ENCODE results near the gene TCTN1.
"Not testable (repeated sequence)": the region's sequence is repeated elsewhere in the genome, so short reads cannot be mapped to it uniquely, and the experiment has no call there.

The TCTN1 gene

DNA sequence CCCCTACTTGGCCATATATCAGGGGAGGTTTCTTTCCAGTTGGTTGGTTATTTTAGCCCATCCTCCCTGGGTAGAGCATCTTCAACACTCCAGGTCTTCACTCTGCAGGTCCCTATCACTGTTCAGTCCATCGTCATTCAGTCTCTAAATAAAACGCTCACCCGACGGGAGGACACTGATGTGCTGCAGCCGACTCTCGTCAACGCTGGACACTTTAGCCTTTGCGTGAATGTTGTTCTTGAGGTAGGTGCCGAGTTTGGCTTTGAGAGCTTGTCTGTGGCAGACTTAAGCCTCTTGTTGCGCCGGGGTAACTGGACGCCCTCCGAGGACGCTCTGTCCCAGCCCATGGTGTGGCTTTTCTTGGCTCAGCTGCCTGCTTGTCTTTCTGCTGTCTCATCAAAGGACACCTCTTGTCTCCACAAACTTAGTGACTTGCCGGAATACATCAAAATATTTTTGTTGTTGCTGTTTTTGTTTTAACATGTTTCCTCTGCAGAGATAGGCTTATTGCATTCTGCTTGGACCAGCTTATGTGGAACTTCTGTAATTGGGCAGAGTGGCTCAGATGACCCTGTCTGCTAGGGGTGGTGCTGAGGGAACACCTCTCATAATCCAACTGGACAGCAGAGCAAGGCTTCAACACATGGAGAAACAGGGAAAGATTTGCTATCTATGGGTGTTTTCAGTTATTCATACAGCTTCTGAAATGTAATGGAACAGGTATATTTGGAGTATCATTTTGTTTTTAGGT lies 26.5 kb downstream of the TCTN1 start:
- Histone ChIP-seq H3K9ac (ENCODE audit: low read length) (no peak overlapping the region), H3K4me1 (ENCODE audit: control insufficient read depth, insufficient read depth, low read length) (peaks cover 17% of the 10 kb centered on the region), H3K9me3 (ENCODE audit: control insufficient read depth, low read length) (no peaks in the 10 kb centered on the region), H3K27me3 (replicated peaks; ENCODE audit: control insufficient read depth, insufficient read depth, low read length) (no peaks in the 10 kb centered on the region), H3K36me3 (ENCODE audit: control insufficient read depth, insufficient read depth, low read length, severe bottlenecking) (peaks cover 4% of the 10 kb centered on the region), H3K4me3 (ENCODE audit: low read length) (no peak overlapping the region)
- no peak for DNase-seq (ENCODE audit: low read depth)

DNA sequence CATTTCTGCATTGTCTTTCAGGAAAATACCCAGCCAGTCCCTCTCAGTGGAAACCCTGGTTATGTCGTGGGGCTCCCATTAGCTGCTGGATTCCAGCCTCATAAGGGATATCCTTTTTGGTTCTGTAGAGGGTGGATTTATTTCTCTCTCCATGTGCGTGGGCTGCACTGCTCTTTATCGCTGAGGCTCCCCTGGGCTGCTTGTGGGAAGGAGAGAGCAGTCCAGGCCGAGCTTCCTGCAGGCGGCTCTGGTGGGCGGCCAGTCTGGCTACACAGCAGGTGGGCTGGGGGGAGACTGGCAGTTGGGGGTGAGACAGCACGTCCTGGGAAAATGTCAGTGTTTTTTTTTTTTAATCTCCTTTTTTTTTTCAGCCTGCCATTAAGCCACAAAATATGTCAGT lies 27.6 kb downstream of the TCTN1 start:
- Histone ChIP-seq H3K4me1 (ENCODE audit: control insufficient read depth, insufficient read depth, low read length) (peaks cover 17% of the 10 kb centered on the region), H3K36me3 (ENCODE audit: control insufficient read depth, insufficient read depth, low read length, severe bottlenecking) (peaks cover 4% of the 10 kb centered on the region), H3K27me3 (replicated peaks; ENCODE audit: control insufficient read depth, insufficient read depth, low read length) (no peaks in the 10 kb centered on the region), H3K9me3 (ENCODE audit: control insufficient read depth, low read length) (no peaks in the 10 kb centered on the region), H3K9ac (ENCODE audit: low read length) (no peak overlapping the region), H3K4me3 (ENCODE audit: low read length) (no peak overlapping the region)
- peak; percentile 24 for DNase-seq (ENCODE audit: low read depth)

DNA sequence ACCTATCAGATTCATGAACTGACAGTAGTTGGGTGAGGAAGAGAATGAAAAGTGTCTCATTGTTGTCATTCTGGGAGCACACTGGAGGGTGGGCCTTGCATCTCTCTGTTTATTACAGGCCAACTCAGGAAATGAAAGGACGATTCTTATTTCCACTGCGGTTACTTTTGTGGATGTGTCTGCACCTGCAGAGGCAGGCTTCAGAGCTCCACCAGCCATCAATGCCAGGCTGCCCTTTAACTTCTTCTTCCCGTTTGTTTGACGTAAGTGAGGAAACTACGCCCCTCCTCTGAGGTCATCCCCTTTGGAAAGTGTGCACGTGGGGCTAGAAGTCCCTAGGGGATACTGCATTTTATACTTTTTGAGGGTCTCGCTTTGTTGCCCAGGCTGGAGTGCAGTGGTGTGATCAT lies 33.7 kb downstream of the TCTN1 start:
- H3K36me3 ChIP-seq (ENCODE audit: control insufficient read depth, insufficient read depth, low read length, severe bottlenecking): peaks cover 4% of the 10 kb centered on the region
- no peak overlapping the region for H3K4me3 ChIP-seq (ENCODE audit: low read length)
- no peaks in the 10 kb centered on the region for H3K9me3 ChIP-seq (ENCODE audit: control insufficient read depth, low read length)
- no peak overlapping the region for H3K9ac ChIP-seq (ENCODE audit: low read length)
- H3K27me3 ChIP-seq (replicated peaks; ENCODE audit: control insufficient read depth, insufficient read depth, low read length): no peaks in the 10 kb centered on the region
- H3K4me1 ChIP-seq (ENCODE audit: control insufficient read depth, insufficient read depth, low read length): peaks cover 14% of the 10 kb centered on the region
- no peak for DNase-seq (ENCODE audit: low read depth)

DNA sequence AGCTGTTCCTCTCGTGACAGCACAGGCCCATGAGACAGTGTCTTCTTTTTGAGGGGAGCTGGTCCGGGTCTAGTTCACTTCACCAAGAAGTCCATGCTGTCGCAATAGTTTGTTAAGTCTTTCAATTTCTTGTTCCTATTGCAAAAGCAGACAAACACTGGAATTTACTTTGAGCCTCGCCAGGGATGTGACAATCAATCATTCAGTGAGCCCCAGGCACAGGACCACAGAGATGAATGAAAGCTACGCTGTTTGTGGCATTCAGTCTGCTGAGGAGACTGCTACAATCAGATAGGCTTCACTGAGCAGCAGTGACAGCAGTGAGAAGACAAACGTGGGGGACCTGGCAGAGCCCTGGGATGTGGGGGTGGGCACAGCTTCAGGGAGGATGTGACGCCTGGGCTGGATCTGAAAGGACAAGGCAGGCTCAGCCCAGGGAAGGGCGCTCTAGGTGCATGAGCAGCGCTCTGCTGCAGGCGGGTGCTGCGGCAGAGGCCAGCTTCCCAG lies 35.5 kb downstream of the TCTN1 start:
- peak; percentile 45 for DNase-seq (ENCODE audit: low read depth)
- Histone ChIP-seq H3K9me3 (ENCODE audit: control insufficient read depth, low read length) (no peaks in the 10 kb centered on the region), H3K4me3 (ENCODE audit: low read length) (no peak overlapping the region), H3K4me1 (ENCODE audit: control insufficient read depth, insufficient read depth, low read length) (peaks cover 17% of the 10 kb centered on the region), H3K36me3 (ENCODE audit: control insufficient read depth, insufficient read depth, low read length, severe bottlenecking) (peaks cover 4% of the 10 kb centered on the region), H3K9ac (ENCODE audit: low read length) (no peak overlapping the region), H3K27me3 (replicated peaks; ENCODE audit: control insufficient read depth, insufficient read depth, low read length) (no peaks in the 10 kb centered on the region)

DNA sequence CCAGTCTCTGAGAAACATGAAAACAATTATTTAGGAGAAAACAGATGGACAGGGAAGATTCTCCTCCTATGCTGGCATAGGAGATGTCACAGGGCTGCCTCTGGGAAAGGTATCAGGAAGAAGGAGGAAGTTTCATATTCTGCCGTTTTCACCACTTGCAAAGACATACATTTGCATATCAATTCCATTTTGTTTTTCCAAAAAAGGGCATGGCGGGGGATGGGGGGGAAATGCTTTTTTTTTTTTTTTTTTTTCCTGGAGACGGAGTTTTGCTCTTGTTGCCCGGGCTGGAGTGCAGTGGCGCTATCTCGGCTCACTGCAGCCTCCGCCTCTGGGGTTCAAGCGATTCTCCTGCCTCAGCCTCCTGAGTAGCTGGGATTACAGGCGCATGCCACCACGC lies 40.3 kb downstream of the TCTN1 start:
- not testable (repeated sequence) for H3K9ac ChIP-seq (ENCODE audit: low read length); H3K27me3 ChIP-seq (replicated peaks; ENCODE audit: control insufficient read depth, insufficient read depth, low read length); H3K4me3 ChIP-seq (ENCODE audit: low read length); H3K9me3 ChIP-seq (ENCODE audit: control insufficient read depth, low read length); DNase-seq (ENCODE audit: low read depth); H3K36me3 ChIP-seq (ENCODE audit: control insufficient read depth, insufficient read depth, low read length, severe bottlenecking)
- peaks cover 17% of the 10 kb centered on the region for H3K4me1 ChIP-seq (ENCODE audit: control insufficient read depth, insufficient read depth, low read length)

DNA sequence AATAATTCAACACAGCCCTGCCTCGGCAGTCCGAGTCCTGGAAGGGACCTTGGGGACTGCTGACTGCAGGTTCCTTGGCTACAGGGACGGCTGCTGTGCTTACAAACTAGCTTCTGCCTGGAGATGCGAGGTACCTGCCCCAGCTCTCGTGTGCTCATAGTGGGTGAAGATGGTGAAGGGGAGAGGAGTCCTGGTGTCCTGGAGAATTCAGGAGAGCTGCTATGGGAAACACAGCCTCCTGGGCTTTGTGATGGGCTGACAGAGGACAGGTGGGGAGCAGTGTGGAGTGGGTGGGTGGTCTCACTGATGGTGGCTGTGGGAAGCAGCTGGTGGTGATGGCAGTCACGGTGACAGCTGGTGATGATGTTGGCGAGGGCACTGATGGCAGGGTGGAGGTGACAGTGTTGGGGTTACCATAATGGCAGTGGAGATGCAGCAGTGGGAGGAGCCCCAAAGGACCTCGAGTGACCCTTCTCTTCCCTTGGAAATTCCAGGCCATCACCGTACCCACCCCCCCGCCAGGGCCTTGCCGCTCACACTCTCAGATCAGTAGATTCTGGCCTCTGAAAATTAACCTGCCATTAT lies 42.2 kb downstream of the TCTN1 start:
- H3K4me3 ChIP-seq (ENCODE audit: low read length): no peak overlapping the region
- no peaks in the 10 kb centered on the region for H3K27me3 ChIP-seq (replicated peaks; ENCODE audit: control insufficient read depth, insufficient read depth, low read length)
- H3K9ac ChIP-seq (ENCODE audit: low read length): no peak overlapping the region
- peaks cover 14% of the 10 kb centered on the region for H3K4me1 ChIP-seq (ENCODE audit: control insufficient read depth, insufficient read depth, low read length)
- no peaks in the 10 kb centered on the region for H3K9me3 ChIP-seq (ENCODE audit: control insufficient read depth, low read length)
- DNase-seq (ENCODE audit: low read depth): no peak
- no peaks in the 10 kb centered on the region for H3K36me3 ChIP-seq (ENCODE audit: control insufficient read depth, insufficient read depth, low read length, severe bottlenecking)

DNA sequence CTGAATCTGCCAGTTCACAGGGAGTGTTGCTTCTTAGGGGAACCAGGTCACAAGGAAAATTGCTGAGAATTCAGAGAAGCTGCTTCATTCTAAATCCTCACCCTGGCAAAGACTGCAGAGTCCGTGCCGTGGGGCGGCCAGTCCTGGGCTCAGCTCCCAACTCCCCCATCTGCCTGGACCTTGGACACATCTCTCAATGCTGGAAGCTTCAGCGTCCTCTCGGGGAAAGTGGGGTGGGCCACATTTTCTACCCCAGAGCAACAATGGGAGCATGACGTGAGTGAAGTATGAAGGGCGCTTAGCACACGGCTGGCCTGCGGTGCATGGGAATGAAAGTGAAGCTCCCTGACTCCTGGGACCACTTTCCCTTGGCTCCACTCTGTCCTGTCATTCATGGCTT lies 43.8 kb downstream of the TCTN1 start:
- no peaks in the 10 kb centered on the region for H3K27me3 ChIP-seq (replicated peaks; ENCODE audit: control insufficient read depth, insufficient read depth, low read length)
- H3K4me1 ChIP-seq (ENCODE audit: control insufficient read depth, insufficient read depth, low read length): peaks cover 10% of the 10 kb centered on the region
- H3K36me3 ChIP-seq (ENCODE audit: control insufficient read depth, insufficient read depth, low read length, severe bottlenecking): no peaks in the 10 kb centered on the region
- no peak overlapping the region for H3K9ac ChIP-seq (ENCODE audit: low read length)
- DNase-seq (ENCODE audit: low read depth): no peak
- no peak overlapping the region for H3K4me3 ChIP-seq (ENCODE audit: low read length)
- H3K9me3 ChIP-seq (ENCODE audit: control insufficient read depth, low read length): no peaks in the 10 kb centered on the region

DNA sequence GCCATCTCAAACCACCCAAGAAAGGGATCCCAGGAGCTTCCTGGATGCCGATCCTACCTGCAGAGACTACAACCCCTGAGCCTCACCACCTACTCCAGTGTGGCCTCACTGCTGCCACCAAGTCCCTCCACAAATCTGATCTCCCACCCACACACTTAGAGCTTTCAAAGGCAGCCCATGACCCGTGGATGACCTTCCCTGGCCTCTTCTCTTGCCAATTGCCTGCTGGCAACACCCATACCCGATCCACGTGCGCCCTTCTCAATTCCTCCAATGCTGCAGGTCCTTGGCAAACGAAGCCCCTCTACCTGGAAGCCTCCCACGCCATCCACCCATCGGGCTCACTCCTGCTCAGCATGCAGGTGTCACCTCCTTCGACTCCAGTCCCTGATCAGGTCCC lies 44.3 kb downstream of the TCTN1 start:
- Histone ChIP-seq H3K27me3 (replicated peaks; ENCODE audit: control insufficient read depth, insufficient read depth, low read length) (no peaks in the 10 kb centered on the region), H3K4me1 (ENCODE audit: control insufficient read depth, insufficient read depth, low read length) (peaks cover 7% of the 10 kb centered on the region), H3K9me3 (ENCODE audit: control insufficient read depth, low read length) (no peaks in the 10 kb centered on the region), H3K9ac (ENCODE audit: low read length) (no peak overlapping the region), H3K4me3 (ENCODE audit: low read length) (no peak overlapping the region), H3K36me3 (ENCODE audit: control insufficient read depth, insufficient read depth, low read length, severe bottlenecking) (no peaks in the 10 kb centered on the region)
- DNase-seq (ENCODE audit: low read depth): no peak

DNA sequence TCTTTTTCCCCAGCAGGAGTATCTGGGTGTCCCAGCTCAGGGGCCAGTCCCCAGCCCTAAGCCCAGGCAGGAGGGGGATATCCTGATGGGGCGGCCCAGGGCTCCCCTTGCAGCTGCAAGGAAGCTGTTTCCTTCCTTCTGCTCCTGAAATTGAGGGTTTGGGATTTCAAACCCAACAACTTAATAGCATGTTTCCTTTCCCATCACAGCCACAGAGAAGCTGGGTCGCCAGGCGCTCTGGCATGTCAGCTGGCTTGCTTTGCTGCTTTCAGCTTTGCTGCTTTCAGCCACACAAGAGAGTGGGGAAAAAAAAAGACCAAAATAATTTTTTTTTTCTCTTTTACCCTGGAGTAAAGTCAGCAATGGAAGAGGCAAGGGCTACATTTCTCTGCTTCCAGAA lies 44.9 kb downstream of the TCTN1 start:
- no peaks in the 10 kb centered on the region for H3K9me3 ChIP-seq (ENCODE audit: control insufficient read depth, low read length)
- H3K4me1 ChIP-seq (ENCODE audit: control insufficient read depth, insufficient read depth, low read length): peaks cover 7% of the 10 kb centered on the region
- DNase-seq (ENCODE audit: low read depth): no peak
- H3K4me3 ChIP-seq (ENCODE audit: low read length): no peak overlapping the region
- H3K9ac ChIP-seq (ENCODE audit: low read length): no peak overlapping the region
- no peaks in the 10 kb centered on the region for H3K27me3 ChIP-seq (replicated peaks; ENCODE audit: control insufficient read depth, insufficient read depth, low read length)
- H3K36me3 ChIP-seq (ENCODE audit: control insufficient read depth, insufficient read depth, low read length, severe bottlenecking): no peaks in the 10 kb centered on the region

DNA sequence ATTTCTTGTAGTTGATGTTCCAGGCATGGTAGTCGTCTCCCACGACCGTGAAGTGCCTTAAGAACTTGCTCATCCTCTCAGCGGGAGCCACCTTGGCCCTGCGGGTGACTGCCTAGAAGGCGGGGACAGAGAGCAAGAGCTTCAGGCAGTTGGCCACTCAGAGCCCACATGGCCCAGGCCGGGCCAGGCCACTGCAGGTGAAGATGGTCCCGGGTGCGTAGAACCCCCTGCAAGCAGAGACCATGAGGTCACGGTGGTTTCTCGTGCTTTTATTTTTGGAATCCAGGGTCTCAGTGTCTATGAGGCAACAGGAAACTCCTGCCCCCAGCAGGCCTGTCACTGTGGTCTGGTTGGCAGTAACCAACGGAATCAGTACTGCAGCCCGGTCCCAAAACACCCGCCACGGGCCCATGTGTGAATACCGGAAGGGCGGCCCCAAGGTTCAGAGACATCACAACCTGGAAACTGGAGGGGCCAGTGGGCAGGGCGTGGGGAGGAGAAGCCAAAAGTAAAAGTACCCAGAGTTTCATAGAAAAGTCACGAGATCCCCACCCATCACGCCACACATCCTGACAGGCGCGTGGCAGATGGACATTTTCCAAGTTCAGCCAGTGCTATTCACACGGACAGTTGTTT lies 47.5 kb downstream of the TCTN1 start:
- H3K9me3 ChIP-seq (ENCODE audit: control insufficient read depth, low read length): peaks cover 17% of the 10 kb centered on the region
- no peak for DNase-seq (ENCODE audit: low read depth)
- no peaks in the 10 kb centered on the region for H3K36me3 ChIP-seq (ENCODE audit: control insufficient read depth, insufficient read depth, low read length, severe bottlenecking)
- peaks cover 7% of the 10 kb centered on the region for H3K4me1 ChIP-seq (ENCODE audit: control insufficient read depth, insufficient read depth, low read length)
- no peaks in the 10 kb centered on the region for H3K27me3 ChIP-seq (replicated peaks; ENCODE audit: control insufficient read depth, insufficient read depth, low read length)
- no peak overlapping the region for H3K4me3 ChIP-seq (ENCODE audit: low read length)
- no peak overlapping the region for H3K9ac ChIP-seq (ENCODE audit: low read length)

DNA sequence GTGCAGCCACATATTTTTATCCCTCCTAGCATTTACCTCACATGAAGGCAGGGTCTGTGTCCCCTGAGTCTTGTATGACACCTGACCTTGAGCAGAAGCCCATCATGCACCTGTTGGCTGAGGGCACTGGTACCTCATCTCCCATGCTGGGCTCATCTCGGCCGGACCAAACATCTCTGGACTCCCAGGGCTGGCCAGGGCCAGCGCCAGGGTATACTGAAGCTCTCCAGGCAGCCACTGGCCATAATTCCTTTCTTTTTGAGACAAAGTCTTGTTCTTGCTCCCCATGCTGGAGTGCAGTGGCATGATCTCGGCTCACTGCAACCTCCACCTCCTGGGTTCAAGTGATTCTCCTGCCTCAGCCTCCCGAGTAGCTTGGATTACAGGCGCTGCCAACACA lies 53.0 kb downstream of the TCTN1 start:
- H3K36me3 ChIP-seq (ENCODE audit: control insufficient read depth, insufficient read depth, low read length, severe bottlenecking): no peaks in the 10 kb centered on the region
- DNase-seq (ENCODE audit: low read depth): no peak

More for the DNA sequence above, 53.0 kb downstream of the TCTN1 start:
- Histone ChIP-seq H3K9me3 (ENCODE audit: control insufficient read depth, low read length) (peaks cover 17% of the 10 kb centered on the region), H3K4me3 (ENCODE audit: low read length) (no peak overlapping the region), H3K9ac (ENCODE audit: low read length) (no peak overlapping the region), H3K27me3 (replicated peaks; ENCODE audit: control insufficient read depth, insufficient read depth, low read length) (peaks cover 9% of the 10 kb centered on the region), H3K4me1 (ENCODE audit: control insufficient read depth, insufficient read depth, low read length) (no peaks in the 10 kb centered on the region)

All from adipocyte (in vitro differentiated cells).